Body of pancreas (tissue), 4 donors: ENCODE results near the gene PRDM2. TPM values are rescaled to one million over a fixed set of nuclear protein-coding genes. Genes with fewer than 3 reads are reported as not detected.

Experiments used
- ATAC-seq: fragments of 150-250 bp; one replicate; pipeline ENCODE4 v1.9.1; 2016
- DNase-seq, 4 donors: peaks; one replicate each; pipeline ENCODE4 v3.0.0-alpha.2; 2019
- H3K27ac ChIP-seq, 4 donors: fragments of 200-600 bp; sonication (generic); 1 replicate in 3 of 4; 2 replicates in 1 of 4; pipeline versions ENCODE4 v1.5.1 to v1.6.1; 2016 to 2019; ENCODE audit warnings: mild to moderate bottlenecking in 1 of 4, mixed read lengths in 1 of 4, moderate library complexity in 1 of 4
- H3K27me3 ChIP-seq, 2 donors: fragments of 200-600 bp; sonication (generic); one replicate each; pipeline ENCODE4 v1.6.0; 2016; ENCODE audit warnings: mild to moderate bottlenecking in 1 of 2
- H3K36me3 ChIP-seq, 2 donors: fragments of 200-600 bp; sonication (generic); replicated peaks in 1 of 2; 2 replicates each; pipeline ENCODE4 v1.5.1; 2016; ENCODE audit warnings: low read depth in 2 of 2; ENCODE audit not compliant: insufficient read depth in 1 of 2
- H3K4me1 ChIP-seq: fragments of 200-600 bp; sonication (generic); one replicate; pipeline ENCODE4 v1.6.0; 2016
- H3K4me3 ChIP-seq, 2 donors: fragments of 200-600 bp; sonication (generic); 1 replicate in 1 of 2; 2 replicates in 1 of 2; pipeline ENCODE4 v1.5.1; 2016 to 2019
- H3K9me3 ChIP-seq, 3 donors: fragments of 200-600 bp; sonication (generic); 1 replicate in 2 of 3; 2 replicates in 1 of 3; pipeline ENCODE4 v1.5.1; 2016
- POLR2A ChIP-seq, 3 donors: fragments of 450-650 bp; IDR thresholded peaks; one replicate each; pipeline ENCODE4 v1.6.1; 2016; ENCODE audit warnings: antibody characterized with exemption in 3 of 3, mild to moderate bottlenecking in 2 of 3
- WGBS, 2 donors: methylation state at CpG; one replicate each; pipeline ENCODE4 v1.1.5; 2017; 5-methylcytosine and 5-hydroxymethylcytosine counted together
- intact Hi-C: fragments of 100-400 bp; cut with DNase I; formaldehyde crosslinking; loops from one replicate; pipeline ENCODE4 v1.15.1; 2023
- total RNA-seq, 2 donors: library from RNA; depleted of rRNA; stranded (reverse); fragments of >200 nt; gene quantifications; one replicate each; pipeline ENCODE4 v1.1.0, GENCODE V29; 2016
- TF ChIP-seq, protein P1 (sequence below), 7 experiments: fragments of 450-650 bp in 4 of 7; fragments of 200-600 bp in 3 of 7; sonication (generic) in 3 of 7; IDR thresholded peaks; one replicate each; pipeline ENCODE4 v1.5.1; 2016 to 2019; ENCODE audit warnings: antibody characterized with exemption in 7 of 7

The PRDM2 gene, protein sequence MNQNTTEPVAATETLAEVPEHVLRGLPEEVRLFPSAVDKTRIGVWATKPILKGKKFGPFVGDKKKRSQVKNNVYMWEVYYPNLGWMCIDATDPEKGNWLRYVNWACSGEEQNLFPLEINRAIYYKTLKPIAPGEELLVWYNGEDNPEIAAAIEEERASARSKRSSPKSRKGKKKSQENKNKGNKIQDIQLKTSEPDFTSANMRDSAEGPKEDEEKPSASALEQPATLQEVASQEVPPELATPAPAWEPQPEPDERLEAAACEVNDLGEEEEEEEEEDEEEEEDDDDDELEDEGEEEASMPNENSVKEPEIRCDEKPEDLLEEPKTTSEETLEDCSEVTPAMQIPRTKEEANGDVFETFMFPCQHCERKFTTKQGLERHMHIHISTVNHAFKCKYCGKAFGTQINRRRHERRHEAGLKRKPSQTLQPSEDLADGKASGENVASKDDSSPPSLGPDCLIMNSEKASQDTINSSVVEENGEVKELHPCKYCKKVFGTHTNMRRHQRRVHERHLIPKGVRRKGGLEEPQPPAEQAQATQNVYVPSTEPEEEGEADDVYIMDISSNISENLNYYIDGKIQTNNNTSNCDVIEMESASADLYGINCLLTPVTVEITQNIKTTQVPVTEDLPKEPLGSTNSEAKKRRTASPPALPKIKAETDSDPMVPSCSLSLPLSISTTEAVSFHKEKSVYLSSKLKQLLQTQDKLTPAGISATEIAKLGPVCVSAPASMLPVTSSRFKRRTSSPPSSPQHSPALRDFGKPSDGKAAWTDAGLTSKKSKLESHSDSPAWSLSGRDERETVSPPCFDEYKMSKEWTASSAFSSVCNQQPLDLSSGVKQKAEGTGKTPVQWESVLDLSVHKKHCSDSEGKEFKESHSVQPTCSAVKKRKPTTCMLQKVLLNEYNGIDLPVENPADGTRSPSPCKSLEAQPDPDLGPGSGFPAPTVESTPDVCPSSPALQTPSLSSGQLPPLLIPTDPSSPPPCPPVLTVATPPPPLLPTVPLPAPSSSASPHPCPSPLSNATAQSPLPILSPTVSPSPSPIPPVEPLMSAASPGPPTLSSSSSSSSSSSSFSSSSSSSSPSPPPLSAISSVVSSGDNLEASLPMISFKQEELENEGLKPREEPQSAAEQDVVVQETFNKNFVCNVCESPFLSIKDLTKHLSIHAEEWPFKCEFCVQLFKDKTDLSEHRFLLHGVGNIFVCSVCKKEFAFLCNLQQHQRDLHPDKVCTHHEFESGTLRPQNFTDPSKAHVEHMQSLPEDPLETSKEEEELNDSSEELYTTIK (N-terminal part only)
- total RNA-seq = 10 to 100 TPM; 21.4 to 21.8 TPM

DNA sequence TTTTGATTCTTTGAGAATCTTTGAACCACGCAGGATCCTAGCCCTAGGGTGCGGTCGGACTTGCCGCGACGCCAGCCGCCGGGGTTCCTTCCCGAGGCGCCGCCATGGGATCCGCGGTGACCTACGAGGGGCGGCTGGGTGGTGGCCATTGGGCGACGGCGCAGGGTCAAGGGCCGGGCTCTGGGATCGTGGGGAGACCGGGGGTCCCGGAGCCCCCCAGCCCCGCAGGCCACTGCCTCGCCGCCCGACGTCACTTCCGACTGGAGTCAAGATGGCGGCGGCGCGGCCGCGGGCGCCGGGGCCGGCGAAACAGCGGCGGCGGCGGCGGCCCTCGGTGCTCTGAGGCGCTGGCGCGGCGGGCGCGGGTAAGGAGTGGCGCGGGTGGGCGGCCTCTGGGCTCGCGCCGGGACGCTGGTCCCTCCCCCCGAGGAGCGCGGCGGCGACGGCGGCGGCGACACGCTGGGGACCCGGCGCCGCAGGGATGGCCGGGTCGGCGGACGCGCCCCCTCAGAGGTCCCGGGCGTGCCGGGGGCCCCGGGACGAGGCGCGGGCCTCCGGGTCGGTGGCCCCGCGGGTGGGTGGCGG is at the start of gene PRDM2:
Gene PRDM2 (plus strand): TSS at position 253 of the 585 bp plus-strand sequence. CDS start 15,418 bp downstream, outside the sequence.
- DNase-seq (peak; percentile 40 to 61 (median 48)), ATAC-seq (peak; percentile 75)
- 0% methylated on average over 4 to 67 of the region's 87 CpGs for WGBS, 2 donors
- Histone ChIP-seq H3K4me3 (peak within 1 kb of the TSS; percentile 50 to 62), H3K27ac (peak within 1 kb of the TSS; percentile 66 to 83 (median 78)), H3K4me1 (peaks cover 6% of the 10 kb centered on the region), H3K27me3 (no peaks in the 10 kb centered on the region), H3K36me3 (no peaks in the 10 kb centered on the region), H3K9me3 (no peaks in the 10 kb centered on the region)
- intact Hi-C loops = no loop called here
- TF ChIP-seq, protein P1, sequence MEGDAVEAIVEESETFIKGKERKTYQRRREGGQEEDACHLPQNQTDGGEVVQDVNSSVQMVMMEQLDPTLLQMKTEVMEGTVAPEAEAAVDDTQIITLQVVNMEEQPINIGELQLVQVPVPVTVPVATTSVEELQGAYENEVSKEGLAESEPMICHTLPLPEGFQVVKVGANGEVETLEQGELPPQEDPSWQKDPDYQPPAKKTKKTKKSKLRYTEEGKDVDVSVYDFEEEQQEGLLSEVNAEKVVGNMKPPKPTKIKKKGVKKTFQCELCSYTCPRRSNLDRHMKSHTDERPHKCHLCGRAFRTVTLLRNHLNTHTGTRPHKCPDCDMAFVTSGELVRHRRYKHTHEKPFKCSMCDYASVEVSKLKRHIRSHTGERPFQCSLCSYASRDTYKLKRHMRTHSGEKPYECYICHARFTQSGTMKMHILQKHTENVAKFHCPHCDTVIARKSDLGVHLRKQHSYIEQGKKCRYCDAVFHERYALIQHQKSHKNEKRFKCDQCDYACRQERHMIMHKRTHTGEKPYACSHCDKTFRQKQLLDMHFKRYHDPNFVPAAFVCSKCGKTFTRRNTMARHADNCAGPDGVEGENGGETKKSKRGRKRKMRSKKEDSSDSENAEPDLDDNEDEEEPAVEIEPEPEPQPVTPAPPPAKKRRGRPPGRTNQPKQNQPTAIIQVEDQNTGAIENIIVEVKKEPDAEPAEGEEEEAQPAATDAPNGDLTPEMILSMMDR (IDR thresholded peaks at IDR 0.05) = no peak
- no peak for TF ChIP-seq POLR2A (IDR thresholded peaks at IDR 0.05)

DNA sequence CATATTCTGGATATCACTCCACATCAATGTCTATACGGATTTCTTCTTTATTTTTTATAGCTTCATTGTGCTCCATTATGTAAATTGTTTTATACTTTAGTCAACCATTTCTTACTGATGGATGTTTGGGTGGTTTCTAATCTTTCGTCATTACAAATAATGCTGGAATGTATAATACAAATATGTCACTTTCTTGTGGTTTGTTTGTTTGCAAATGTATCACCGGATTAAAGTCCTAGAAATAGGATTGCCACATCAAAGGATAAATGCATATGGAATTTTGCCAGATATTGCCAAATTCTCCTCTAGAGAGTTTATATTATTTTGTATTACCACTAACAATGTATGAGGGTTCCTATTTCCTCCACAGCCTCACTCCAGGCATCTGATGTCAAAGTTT is 48.7 kb upstream of the PRDM2 start:
- intact Hi-C loops = no loop called here
- Histone ChIP-seq H3K9me3 (no peaks in the 10 kb centered on the region), H3K27me3 (no peaks in the 10 kb centered on the region), H3K4me3 (no peak overlapping the region), H3K4me1 (no peaks in the 10 kb centered on the region), H3K36me3 (no peaks in the 10 kb centered on the region), H3K27ac (no peak overlapping the region)
- no peak for ATAC-seq
- DNase-seq = no peak
- 47 to 48% methylated on average over 3 of the region's 3 CpGs for WGBS, 2 donors
- TF ChIP-seq POLR2A (IDR thresholded peaks at IDR 0.05) = no peak
- TF ChIP-seq, protein P1 (IDR thresholded peaks at IDR 0.05) = no peak

DNA sequence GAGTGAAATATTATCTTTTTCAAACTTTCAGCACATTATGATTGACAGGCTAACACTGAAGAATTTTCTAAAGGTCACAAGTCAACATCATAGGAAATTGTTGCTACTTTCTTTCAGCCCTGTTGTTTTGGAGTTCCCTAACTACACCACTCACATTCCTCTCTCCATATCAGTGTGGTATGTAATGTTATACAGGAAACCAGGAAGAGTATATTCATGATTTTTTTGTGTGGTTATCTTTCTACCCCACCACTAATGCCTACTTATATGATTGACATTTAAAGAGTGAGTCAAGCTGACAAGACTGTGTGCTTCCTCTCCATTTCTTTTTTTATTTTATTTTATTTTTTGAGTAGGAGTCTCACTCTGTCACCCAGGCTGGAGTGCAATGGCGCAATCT is 47.8 kb upstream of the PRDM2 start:
- no peak overlapping the region for H3K4me3 ChIP-seq
- intact Hi-C loops = no loop called here
- WGBS, 2 donors = 90 to 92% methylated on average over 1 of the region's 1 CpG

DNA sequence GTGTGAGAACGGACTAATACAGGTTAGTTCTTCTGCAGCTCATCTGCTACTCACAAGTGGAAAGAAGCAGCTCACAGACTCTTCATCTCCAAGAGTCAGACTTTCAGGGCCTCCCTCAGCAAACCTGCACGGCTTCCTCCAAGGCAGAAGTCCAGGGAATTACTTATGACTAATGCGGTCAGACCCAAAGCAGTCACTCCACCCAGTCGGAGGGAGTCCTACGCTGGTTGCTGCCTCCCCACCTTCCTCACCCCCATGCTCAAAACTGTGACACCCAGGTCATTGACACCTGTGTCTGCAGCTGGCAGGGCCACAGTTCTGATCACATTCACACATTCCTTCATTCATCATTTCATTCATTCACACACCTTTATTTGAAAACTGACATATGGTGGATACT is 38.4 kb upstream of the PRDM2 start:
- Histone ChIP-seq H3K27me3 (no peaks in the 10 kb centered on the region), H3K9me3 (no peaks in the 10 kb centered on the region), H3K4me3 (no peak overlapping the region), H3K27ac (no peak overlapping the region), H3K36me3 (no peaks in the 10 kb centered on the region), H3K4me1 (no peaks in the 10 kb centered on the region)
- TF ChIP-seq, protein P1 (IDR thresholded peaks at IDR 0.05) = no peak
- TF ChIP-seq POLR2A (IDR thresholded peaks at IDR 0.05) = no peak
- 77 to 86% methylated on average over 5 of the region's 5 CpGs for WGBS, 2 donors
- intact Hi-C loops = no loop called here
- DNase-seq (no peak), ATAC-seq (no peak)

More for the DNA sequence above, 47.8 kb upstream of the PRDM2 start:
- Histone ChIP-seq H3K27me3 (no peaks in the 10 kb centered on the region), H3K36me3 (no peaks in the 10 kb centered on the region), H3K9me3 (no peaks in the 10 kb centered on the region), H3K27ac (no peak overlapping the region), H3K4me1 (no peaks in the 10 kb centered on the region)
- TF ChIP-seq POLR2A (IDR thresholded peaks at IDR 0.05) = no peak
- TF ChIP-seq, protein P1 (IDR thresholded peaks at IDR 0.05) = no peak
- no peak for DNase-seq
- ATAC-seq = no peak
